ENCODE measurements around the gene CELSR1.

Gene CELSR1

GRCh38 chr22:46439576-46440465 is 97.6 kb downstream of the CELSR1 start:
- TF ChIP-seq, protein P1, sequence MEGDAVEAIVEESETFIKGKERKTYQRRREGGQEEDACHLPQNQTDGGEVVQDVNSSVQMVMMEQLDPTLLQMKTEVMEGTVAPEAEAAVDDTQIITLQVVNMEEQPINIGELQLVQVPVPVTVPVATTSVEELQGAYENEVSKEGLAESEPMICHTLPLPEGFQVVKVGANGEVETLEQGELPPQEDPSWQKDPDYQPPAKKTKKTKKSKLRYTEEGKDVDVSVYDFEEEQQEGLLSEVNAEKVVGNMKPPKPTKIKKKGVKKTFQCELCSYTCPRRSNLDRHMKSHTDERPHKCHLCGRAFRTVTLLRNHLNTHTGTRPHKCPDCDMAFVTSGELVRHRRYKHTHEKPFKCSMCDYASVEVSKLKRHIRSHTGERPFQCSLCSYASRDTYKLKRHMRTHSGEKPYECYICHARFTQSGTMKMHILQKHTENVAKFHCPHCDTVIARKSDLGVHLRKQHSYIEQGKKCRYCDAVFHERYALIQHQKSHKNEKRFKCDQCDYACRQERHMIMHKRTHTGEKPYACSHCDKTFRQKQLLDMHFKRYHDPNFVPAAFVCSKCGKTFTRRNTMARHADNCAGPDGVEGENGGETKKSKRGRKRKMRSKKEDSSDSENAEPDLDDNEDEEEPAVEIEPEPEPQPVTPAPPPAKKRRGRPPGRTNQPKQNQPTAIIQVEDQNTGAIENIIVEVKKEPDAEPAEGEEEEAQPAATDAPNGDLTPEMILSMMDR (IDR thresholded peaks at IDR 0.05): no peak
- TF ChIP-seq ZFX (IDR thresholded peaks at IDR 0.05; ENCODE audit: borderline replicate concordance): no peak
- H3K27ac ChIP-seq: no peak overlapping the region

DNA sequence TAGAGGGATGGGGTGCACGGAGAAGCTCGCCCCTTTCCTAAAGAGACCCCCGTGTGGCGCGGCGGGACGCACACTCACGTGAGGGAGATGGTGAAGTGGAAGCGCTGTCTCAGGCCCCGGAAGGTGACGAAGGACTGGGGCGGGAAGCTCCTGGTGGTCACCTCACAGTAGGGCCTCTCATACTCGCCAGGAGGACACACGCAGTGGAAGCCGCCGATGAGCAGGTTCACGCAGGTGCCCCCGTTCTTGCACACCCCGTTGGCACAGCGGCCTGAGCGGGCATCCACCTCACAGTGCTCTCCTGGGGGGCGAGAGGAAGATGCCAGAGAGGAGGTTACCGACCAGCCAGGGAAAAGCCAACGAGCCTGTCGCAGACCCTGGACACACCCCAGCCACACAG is 98.3 kb downstream of the CELSR1 start:
- H3K27ac ChIP-seq: no peak overlapping the region
- TF ChIP-seq, protein P1 (IDR thresholded peaks at IDR 0.05): no peak
- no peak for TF ChIP-seq ZFX (IDR thresholded peaks at IDR 0.05; ENCODE audit: borderline replicate concordance)

- TF ChIP-seq, protein P1 (IDR thresholded peaks at IDR 0.05): no peak
- no peak for TF ChIP-seq ZFX (IDR thresholded peaks at IDR 0.05; ENCODE audit: borderline replicate concordance)
- H3K27ac ChIP-seq: no peak overlapping the region
These were observed 99.6 kb downstream of the CELSR1 start for GRCh38 chr22:46437671-46438440.

- H3K27ac ChIP-seq: no peak overlapping the region
These were observed 100.7 kb downstream of the CELSR1 start for GRCh38 chr22:46436595-46437175.

DNA sequence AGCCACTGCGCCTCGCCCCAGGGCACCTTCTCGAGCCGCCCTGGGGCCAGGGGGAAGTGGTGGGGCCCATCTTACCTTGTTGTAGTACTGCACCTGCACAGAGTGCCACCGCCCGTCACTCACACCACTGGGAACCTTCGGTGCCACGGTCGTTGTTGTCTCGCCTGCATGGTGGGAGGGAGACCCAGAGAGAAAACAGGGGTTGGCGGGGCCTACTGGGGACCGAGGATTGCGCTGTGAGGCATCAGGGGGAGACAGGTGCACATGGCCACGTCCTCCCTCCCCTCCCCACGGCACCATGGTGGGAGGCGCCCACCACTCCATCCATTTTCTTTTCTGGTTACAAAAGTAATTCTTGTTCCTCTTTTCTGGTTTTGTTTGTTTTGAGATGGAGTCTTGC is 104.1 kb downstream of the CELSR1 start:
- no peak overlapping the region for H3K27ac ChIP-seq
- no peak for TF ChIP-seq ZFX (IDR thresholded peaks at IDR 0.05; ENCODE audit: borderline replicate concordance)

More at GRCh38 chr22:46436595-46437175, 100.7 kb downstream of the CELSR1 start:
- no peak for TF ChIP-seq ZFX (IDR thresholded peaks at IDR 0.05; ENCODE audit: borderline replicate concordance)
- TF ChIP-seq, protein P1 (IDR thresholded peaks at IDR 0.05): no peak

DNA sequence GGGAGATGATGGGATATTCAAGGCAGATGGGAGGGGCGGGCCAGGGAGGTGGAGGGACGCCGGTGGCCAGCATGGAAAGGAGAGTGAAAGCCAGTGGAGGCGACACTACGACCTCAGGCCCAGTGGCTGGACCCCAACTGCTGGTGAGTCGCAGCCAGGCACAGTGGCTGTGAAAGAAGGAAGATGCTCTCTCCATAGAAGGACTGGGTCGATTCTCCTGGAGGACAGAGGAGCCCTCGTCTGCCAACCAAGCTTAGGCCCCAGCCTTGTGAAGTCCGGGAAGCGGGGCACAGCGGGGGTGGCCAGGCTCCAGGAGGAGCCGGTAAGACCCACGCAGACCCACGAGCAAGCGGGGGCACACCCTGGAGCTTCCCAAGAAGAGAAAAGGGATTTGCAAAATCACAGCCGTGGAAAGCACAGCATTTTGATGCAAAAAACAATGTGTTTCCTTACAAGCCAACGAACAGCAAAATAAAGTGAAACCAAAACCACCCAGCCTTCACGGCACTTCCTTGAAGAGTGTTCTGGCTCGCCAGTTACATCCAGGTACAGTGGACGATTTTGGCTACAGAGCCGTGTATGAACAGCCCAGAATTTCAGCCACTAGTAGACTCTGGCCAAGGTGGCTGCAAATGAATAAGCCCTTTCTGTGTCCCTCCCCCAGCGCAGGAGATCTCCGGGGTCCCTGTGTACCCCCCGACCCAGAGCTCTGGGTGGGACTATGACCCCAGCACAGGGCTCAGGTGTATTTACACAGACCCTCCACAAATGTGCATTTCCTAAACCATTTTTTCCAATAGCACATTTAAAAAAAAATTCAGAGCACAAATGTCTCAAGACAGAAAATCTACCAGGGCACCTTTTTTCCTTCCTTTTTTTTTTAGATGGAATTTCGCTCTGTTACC is 105.0 kb downstream of the CELSR1 start:
- TF ChIP-seq, protein P1 (IDR thresholded peaks at IDR 0.05): no peak
- no peak for TF ChIP-seq ZFX (IDR thresholded peaks at IDR 0.05; ENCODE audit: borderline replicate concordance)
- no peak overlapping the region for H3K27ac ChIP-seq

Data from 22Rv1 (cell line).